GM23338 (cell line): ENCODE data around the gene PAEP.

Experiments
- CREB1 ChIP-seq: fragments of 250-450 bp; sonication (Bioruptor Pico); IDR thresholded peaks from 2 replicates; pipeline ENCODE4 v1.5.0; 2020; ENCODE audit warnings: low read depth, mild to moderate bottlenecking, moderate library complexity
- CTCF ChIP-seq, 2 experiments: fragments of 200-600 bp in 1 of 2; sonication (generic) in 1 of 2; conservative IDR thresholded peaks; 2 replicates each; pipeline versions ENCODE4 v1.5.1 to v1.6.1; 2016 to 2017; ENCODE audit warnings: antibody characterized with exemption in 2 of 2, low read depth in 2 of 2, mild to moderate bottlenecking in 2 of 2, moderate library complexity in 1 of 2
- EZH2 ChIP-seq: fragments of 200-600 bp; sonication (generic); IDR thresholded peaks from one replicate; pipeline ENCODE4 v1.8.0; 2017; ENCODE audit warnings: antibody characterized with exemption, mild to moderate bottlenecking, low read depth; ENCODE audit not compliant: unreplicated experiment
- EZH2phosphoT487 ChIP-seq: fragments of 200-600 bp; sonication (generic); IDR thresholded peaks from one replicate; pipeline ENCODE4 v1.8.1; 2018; ENCODE audit warnings: antibody characterized with exemption; ENCODE audit not compliant: unreplicated experiment
- JUNB ChIP-seq: IDR thresholded peaks from one replicate; pipeline ENCODE4 v1.6.1; 2016; ENCODE audit warnings: antibody characterized with exemption; ENCODE audit not compliant: unreplicated experiment
- NANOG ChIP-seq: IDR thresholded peaks from 2 replicates; pipeline ENCODE4 v1.6.1; 2016; ENCODE audit warnings: antibody characterized with exemption, borderline replicate concordance
- POLR2AphosphoS5 ChIP-seq: IDR thresholded peaks from 2 replicates; pipeline ENCODE4 v1.6.1; 2016; ENCODE audit warnings: antibody characterized with exemption, low read depth
- REST ChIP-seq: IDR thresholded peaks from one replicate; pipeline ENCODE4 v1.6.1; 2018; ENCODE audit warnings: antibody characterized with exemption; ENCODE audit not compliant: unreplicated experiment
- STAT1 ChIP-seq: IDR thresholded peaks from one replicate; pipeline ENCODE4 v1.6.1; 2016; ENCODE audit warnings: antibody characterized with exemption; ENCODE audit not compliant: unreplicated experiment
- ZNF114 ChIP-seq: fragments of 250-450 bp; sonication (Bioruptor Pico); IDR thresholded peaks from 2 replicates; pipeline ENCODE4 v1.5.0; 2020; ENCODE audit warnings: mild to moderate bottlenecking, moderate library complexity
- ZNF331 ChIP-seq: fragments of 250-450 bp; sonication (Bioruptor Pico); IDR thresholded peaks from 2 replicates; pipeline ENCODE4 v1.5.0; 2020; ENCODE audit warnings: low read depth, mild to moderate bottlenecking, moderate library complexity

- TF ChIP-seq CTCF (conservative IDR thresholded peaks at IDR 0.05; ENCODE audit: low read depth in 2 of 2) (0 out of 4 replicates have a peak, but pooled peaks of 1 of the 2 experiments have one; percentile 8), EZH2phosphoT487 (no peak), REST (no peak), EZH2 (no peak), POLR2AphosphoS5 (no peak), ZNF114 (no peak), CREB1 (no peak), JUNB (no peak), STAT1 (no peak), ZNF331 (CRISPR knock-in tag) (no peak), NANOG (no peak)
Measured at GRCh38 chr9:135522931-135523330, 38.6 kb upstream of the PAEP start.
